ENCODE measurements around the gene ESR2. TPM values are rescaled to one million over a fixed set of nuclear protein-coding genes. Genes with fewer than 3 reads are reported as not detected.

The ESR2 gene
- total and polyA plus RNA-seq, 2 donors (not counting 3 experiments of a cell fraction or from before 2014, with no cell fraction given): 0.10 to 0.58 TPM

DNA sequence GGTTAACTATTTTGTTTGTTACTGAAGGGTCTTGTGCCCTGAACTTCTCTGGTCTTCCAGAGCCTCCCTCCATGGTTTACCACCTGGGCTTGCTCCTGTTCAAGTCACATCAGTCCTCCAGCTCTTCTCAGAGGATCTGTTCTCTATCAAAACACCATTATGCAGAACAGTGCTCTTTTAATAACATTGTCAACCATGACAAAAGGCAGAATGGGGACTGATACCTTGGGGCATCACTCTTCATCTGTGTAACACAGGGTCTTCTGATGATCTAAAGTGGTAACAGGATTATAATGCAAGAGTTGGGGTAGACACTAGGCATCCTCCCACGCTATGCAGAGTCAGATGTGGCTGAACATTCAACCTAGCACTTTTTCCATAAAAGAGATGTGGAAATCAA is 38.4 kb downstream of the ESR2 start:
- no peaks in the 10 kb centered on the region for H3K9me3 ChIP-seq (replicated peaks; ENCODE audit: control insufficient read depth, insufficient read depth, low read length)
- TF ChIP-seq CTCF (IDR thresholded peaks at IDR 0.05; ENCODE audit: extremely low read depth in 1 of 2, insufficient read depth in 1 of 2, low read depth in 1 of 2, low read length in 2 of 2): no peak
- no peak for TF ChIP-seq EZH2 (IDR thresholded peaks at IDR 0.05; ENCODE audit: borderline replicate concordance, low read depth, low read length, severe bottlenecking)
- no peak for TF ChIP-seq JUN (IDR thresholded peaks at IDR 0.05; ENCODE audit: borderline replicate concordance, insufficient read depth, insufficient read length, low read depth)
- TF ChIP-seq MAX (IDR thresholded peaks at IDR 0.05; ENCODE audit: insufficient read depth, insufficient read length): no peak
- no peak for TF ChIP-seq MYC (IDR thresholded peaks at IDR 0.05; ENCODE audit: low read depth, low read length)
- no peak for TF ChIP-seq POLR2AphosphoS5 (IDR thresholded peaks at IDR 0.05; ENCODE audit: insufficient read depth, low read depth, low read length)
- no peak for TF ChIP-seq POLR2A (IDR thresholded peaks at IDR 0.05; ENCODE audit: low read depth, low read length)
- no peak for TF ChIP-seq GATA2 (IDR thresholded peaks at IDR 0.05; ENCODE audit: insufficient read depth, insufficient read length, low read depth, low read length)
- no peak for TF ChIP-seq FOS (IDR thresholded peaks at IDR 0.05; ENCODE audit: borderline replicate concordance, insufficient read depth, low read length)
- H3K9me1 ChIP-seq (replicated peaks; ENCODE audit: control insufficient read depth, extremely low read depth, insufficient read depth, low read length): no peaks in the 10 kb centered on the region
- no TSS peak for BruUV-seq (replicated peaks)
- H3K4me3 ChIP-seq (replicated peaks in 1 of 3; ENCODE audit: insufficient read depth in 1 of 3, low read depth in 1 of 3, low read length in 3 of 3): no peak overlapping the region
- ChIA-PET CTCF (no interaction called here), POLR2A (interaction anchor here (0.5 kb wide), 1 partner anchor 11 kb away, joined by 3 read pairs; no protein-coding TSS in a partner anchor)
- intact Hi-C loops (cut with micrococcal nuclease) (no loop called here), dilution Hi-C loops (cut with MboI; ENCODE audit: extremely low pct_ligation_motif_present, low sequenced_read_pairs) (no loop called here)
- H3K36me3 ChIP-seq (ENCODE audit: control insufficient read depth in 2 of 2, extremely low read depth in 1 of 2, insufficient read depth in 2 of 2, low read length in 2 of 2): no peaks in the 10 kb centered on the region
- FAIRE-seq: no peak
- H3K27me3 ChIP-seq (ENCODE audit: control insufficient read depth in 2 of 2, insufficient read depth in 2 of 2, low read length in 2 of 2): no peaks in the 10 kb centered on the region
- H4K20me1 ChIP-seq (replicated peaks; ENCODE audit: control insufficient read depth, extremely low read depth, insufficient read depth, low read length): no peaks in the 10 kb centered on the region
- H3K27ac ChIP-seq (ENCODE audit: insufficient read depth, low read depth, low read length): no peak overlapping the region
- H3K4me2 ChIP-seq (ENCODE audit: insufficient read depth, low read length): no peak overlapping the region
- no peaks in the 10 kb centered on the region for H3K79me2 ChIP-seq (ENCODE audit: control insufficient read depth, insufficient read depth, low read length)
- peaks cover 12% of the 10 kb centered on the region for H3K4me1 ChIP-seq (ENCODE audit: control insufficient read depth, extremely low read depth, insufficient read depth, low read length)
- DNase-seq (ENCODE audit: low read depth, low spot score): no peak
- no peak overlapping the region for H3K9ac ChIP-seq (replicated peaks; ENCODE audit: extremely low read depth, insufficient read depth, low read length)
- H2AFZ ChIP-seq (ENCODE audit: low read depth, low read length): no peak overlapping the region
